HFF-Myc (cell line): ENCODE measurements around the gene MOGAT3.

ENCODE experiments used
- DNase-seq: peaks from one replicate; pipeline ENCODE4 v3.0.0-alpha.2; 2011; ENCODE audit warnings: low read depth; ENCODE audit errors: extremely low read depth
- H3K4me3 ChIP-seq: replicated peaks from 2 replicates; pipeline ENCODE4 v1.5.1; 2011; ENCODE audit warnings: low read depth, mild to moderate bottlenecking, control low read depth, low read length
- TF ChIP-seq, protein P1 (sequence below): IDR thresholded peaks from 2 replicates; pipeline ENCODE4 v1.5.1; 2012; ENCODE audit warnings: mild to moderate bottlenecking, low read depth, low read length, control low read depth; ENCODE audit errors: missing control alignments

MOGAT3 gene

GRCh38 chr7:101163279-101164070 is 37.4 kb downstream of the MOGAT3 start:
- H3K4me3 ChIP-seq, result peak overlapping the region; percentile 54
- TF ChIP-seq, protein P1, sequence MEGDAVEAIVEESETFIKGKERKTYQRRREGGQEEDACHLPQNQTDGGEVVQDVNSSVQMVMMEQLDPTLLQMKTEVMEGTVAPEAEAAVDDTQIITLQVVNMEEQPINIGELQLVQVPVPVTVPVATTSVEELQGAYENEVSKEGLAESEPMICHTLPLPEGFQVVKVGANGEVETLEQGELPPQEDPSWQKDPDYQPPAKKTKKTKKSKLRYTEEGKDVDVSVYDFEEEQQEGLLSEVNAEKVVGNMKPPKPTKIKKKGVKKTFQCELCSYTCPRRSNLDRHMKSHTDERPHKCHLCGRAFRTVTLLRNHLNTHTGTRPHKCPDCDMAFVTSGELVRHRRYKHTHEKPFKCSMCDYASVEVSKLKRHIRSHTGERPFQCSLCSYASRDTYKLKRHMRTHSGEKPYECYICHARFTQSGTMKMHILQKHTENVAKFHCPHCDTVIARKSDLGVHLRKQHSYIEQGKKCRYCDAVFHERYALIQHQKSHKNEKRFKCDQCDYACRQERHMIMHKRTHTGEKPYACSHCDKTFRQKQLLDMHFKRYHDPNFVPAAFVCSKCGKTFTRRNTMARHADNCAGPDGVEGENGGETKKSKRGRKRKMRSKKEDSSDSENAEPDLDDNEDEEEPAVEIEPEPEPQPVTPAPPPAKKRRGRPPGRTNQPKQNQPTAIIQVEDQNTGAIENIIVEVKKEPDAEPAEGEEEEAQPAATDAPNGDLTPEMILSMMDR, result no peak
- DNase-seq, result no peak

DNA sequence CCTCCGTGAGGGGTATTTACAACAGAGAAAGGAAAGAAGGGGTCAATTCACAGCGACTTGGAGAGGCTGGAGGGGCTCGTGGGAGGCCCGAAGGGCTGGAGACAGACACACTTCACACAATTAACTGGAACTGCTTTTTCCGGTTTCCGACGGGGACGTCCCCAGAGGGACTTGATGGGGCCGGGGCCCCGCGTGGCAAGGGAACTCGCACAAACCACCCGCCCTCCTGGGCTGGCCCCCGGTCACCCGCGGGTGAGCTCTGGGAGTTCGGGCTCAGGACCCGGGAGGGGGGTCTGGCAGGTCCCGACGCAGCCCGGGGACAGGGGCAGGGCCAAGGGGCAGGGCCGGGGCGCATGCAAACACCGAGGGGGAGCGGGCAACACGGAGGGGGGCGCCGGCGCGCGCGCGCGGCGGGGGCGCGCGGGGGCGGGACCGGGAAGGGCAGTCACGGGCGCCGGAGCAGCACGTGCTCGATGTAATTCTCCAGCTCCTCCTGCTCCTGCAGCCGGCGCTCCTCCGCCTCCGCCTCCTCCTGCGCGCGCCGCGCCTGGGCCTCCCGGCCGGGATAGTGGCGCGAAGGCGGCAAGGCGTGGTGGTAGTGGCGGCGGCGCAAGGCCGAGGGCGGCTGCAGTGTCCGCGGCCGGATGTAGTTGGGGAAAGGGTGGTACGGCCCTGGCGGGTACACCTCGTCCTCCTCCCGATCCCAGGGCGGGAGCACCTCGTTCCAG is 38.1 kb downstream of the MOGAT3 start:
- no peak for DNase-seq
- TF ChIP-seq, protein P1, result no peak
- peak overlapping the region; percentile 54 for H3K4me3 ChIP-seq

DNA sequence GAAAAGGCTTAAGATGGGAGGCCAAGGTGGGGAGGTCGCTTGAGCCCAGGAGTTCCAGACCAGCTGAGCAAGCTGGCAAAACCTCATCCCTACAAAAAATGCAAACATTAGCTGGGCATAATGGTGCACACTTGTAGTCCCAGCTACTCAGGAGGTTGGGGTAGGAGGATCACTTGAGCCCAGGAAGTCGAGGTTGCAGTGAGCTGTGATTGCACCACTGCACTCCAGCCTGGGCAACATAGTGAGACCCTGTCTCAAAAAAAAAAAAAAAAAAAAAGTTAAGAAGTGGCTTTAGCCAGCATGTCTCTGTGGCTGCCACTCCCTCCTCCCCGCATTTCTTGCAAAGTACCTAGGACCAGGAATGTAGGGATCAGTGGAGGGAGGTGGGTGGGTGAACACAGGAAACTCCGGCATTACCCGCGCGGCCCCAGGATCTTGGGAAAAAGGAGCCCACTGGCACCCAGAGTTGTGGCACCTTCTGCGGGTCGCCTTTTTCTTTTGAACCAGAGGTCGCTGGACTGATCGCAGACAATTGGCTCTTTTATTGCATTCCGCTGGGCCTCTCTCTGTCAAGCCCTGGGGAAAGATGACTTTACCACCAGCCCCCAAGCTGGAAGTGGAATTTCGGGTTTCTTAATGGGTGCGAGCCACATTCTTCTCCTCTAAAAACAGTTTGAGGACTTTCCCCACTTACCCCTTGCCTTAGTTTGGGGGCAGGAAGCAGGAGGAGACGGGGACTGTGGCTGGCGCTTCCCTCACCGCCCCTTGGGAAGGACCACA is 39.0 kb downstream of the MOGAT3 start:
- DNase-seq, result no peak
- TF ChIP-seq, protein P1, result no peak
- peak overlapping the region; percentile 54 for H3K4me3 ChIP-seq

DNA sequence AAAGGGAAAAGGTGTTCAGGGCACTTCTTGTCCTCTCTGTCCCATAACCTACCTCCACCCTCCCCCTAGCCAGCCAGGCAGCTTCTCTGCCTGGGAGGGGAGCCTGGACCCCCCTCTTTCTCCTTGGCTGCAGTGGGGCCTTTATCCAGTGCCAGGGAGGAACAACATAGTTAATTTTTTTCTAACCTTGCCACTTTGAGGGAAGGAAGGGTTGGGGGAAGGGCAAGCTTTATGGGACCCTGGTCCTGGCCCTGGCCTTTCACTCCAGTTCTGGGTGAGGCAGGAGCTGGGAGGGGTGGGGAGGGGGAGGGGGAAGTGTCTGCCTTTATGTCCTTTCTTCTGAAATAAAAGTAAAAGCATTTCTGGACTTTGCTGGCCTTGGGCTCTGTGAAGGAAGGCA is 39.9 kb downstream of the MOGAT3 start:
- DNase-seq, result no peak
- TF ChIP-seq, protein P1, result no peak
- H3K4me3 ChIP-seq, result no peak overlapping the region

DNA sequence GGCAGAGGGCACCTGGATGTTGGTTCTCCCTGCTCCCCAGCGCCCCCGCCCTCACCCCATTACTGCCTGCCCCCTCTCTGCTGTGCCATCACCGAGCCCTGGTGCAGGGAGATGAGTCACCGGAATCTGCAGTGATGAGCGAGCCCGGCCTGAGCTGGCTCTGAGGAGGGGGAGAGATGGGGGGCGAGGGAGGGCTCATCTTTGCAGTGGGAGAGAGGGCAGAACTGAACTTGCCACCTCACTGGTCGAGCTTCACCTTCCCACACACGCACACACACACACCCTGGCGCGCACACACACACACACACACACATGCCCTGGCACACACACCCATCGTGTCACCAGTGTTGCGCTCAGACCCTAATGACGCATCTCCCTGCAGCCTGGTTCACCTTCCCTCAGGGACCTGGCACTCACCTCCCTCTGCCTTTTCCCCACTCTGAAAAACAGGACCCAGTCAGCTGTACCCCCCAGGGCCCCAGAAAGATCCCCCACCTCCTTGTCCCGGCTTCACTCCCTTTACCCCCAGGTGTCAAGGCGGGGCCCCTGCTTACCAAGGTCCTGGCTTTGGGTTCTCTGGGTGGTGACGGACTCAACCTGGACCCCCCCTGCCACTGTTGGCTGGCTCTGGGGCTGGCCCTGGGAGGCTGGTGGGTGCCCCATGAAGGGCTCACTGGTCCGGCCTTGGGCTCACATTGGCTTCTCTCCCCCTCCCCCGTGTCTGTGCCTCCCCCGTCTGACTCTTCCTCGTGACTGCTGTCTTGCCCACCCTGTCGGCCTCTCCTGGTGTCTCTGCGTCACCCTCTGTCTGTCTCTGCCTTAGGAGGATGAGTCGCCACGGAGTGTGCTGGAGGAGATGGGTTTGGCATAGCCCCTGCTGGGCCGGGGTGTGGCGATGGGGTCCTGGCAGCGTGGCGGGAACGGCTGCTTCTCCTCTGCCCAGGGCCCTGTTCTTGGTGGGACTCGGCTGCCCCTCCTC is 40.9 kb downstream of the MOGAT3 start:
- DNase-seq, result no peak
- H3K4me3 ChIP-seq, result no peak overlapping the region
- TF ChIP-seq, protein P1, result no peak
